Heart right ventricle (tissue), 16 donors: ENCODE results near the gene TSSK2. TPM values are rescaled to one million over a fixed set of nuclear protein-coding genes. Genes with fewer than 3 reads are reported as not detected.
A peak's percentile ranks its signal among the peaks of the same experiment; 100 is the strongest.

ENCODE experiments used
- ATAC-seq, 8 donors: fragments of 200-7000 bp; cut with Tn5 transposase; one replicate each; pipeline ENCODE4 v1.9.1; 2020; ENCODE audit warnings: mild to moderate bottlenecking in 8 of 8, moderate library complexity in 8 of 8, moderate number of reproducible peaks in 1 of 8
- DNase-seq, 2 donors: peaks; one replicate each; pipeline ENCODE4 v3.0.0-alpha.2; 2020
- H3K27ac ChIP-seq, 10 donors: fragments of 200-600 bp; sonication (generic) in 2 of 10; one replicate each; pipeline versions ENCODE4 v1.5.0 to v1.8.0; 2020 to 2022; ENCODE audit warnings: mild to moderate bottlenecking in 3 of 10
- H3K27me3 ChIP-seq, 7 donors: fragments of 200-600 bp; one replicate each; pipeline ENCODE4 v1.8.0; 2021 to 2022; ENCODE audit warnings: mild to moderate bottlenecking in 2 of 7
- H3K36me3 ChIP-seq, 9 donors: fragments of 200-600 bp; sonication (generic) in 1 of 9; one replicate each; pipeline versions ENCODE4 v1.5.0 to v1.8.0; 2020 to 2022; ENCODE audit warnings: mild to moderate bottlenecking in 2 of 9
- H3K4me1 ChIP-seq, 9 donors: fragments of 200-600 bp; sonication (generic) in 1 of 9; one replicate each; pipeline versions ENCODE4 v1.5.0 to v1.8.0; 2020 to 2022; ENCODE audit warnings: mild to moderate bottlenecking in 4 of 9
- H3K4me3 ChIP-seq, 10 donors: fragments of 200-600 bp; sonication (generic) in 2 of 10; one replicate each; pipeline versions ENCODE4 v1.5.0 to v1.8.0; 2020 to 2022; ENCODE audit warnings: mild to moderate bottlenecking in 7 of 10, moderate library complexity in 2 of 10
- H3K9me3 ChIP-seq, 11 donors: fragments of 200-600 bp in 10 of 11; sonication (generic) in 2 of 11; one replicate each; pipeline versions ENCODE4 v1.5.0 to v1.8.0; 2013 to 2022; ENCODE audit warnings: mild to moderate bottlenecking in 2 of 11, control low read depth in 1 of 11, moderate library complexity in 1 of 11
- WGBS, 2 donors: extraction: QIAGEN DNeasy Blood & Tissue Kit; methylation state at CpG; one replicate each; pipeline ENCODE4 v1.1.7; 2013; ENCODE audit warnings: inconsistent platforms in 1 of 2; 5-methylcytosine and 5-hydroxymethylcytosine counted together
- intact Hi-C, 10 donors: fragments of 100-400 bp; cut with DNase I; formaldehyde crosslinking; loops; one replicate each; pipeline versions ENCODE4 v1.11.1 to v1.14.2; 2022
- polyA plus RNA-seq, 2 donors: library from polyadenylated mRNA; stranded (reverse); fragments of 200-250 nt; gene quantifications; one replicate each; pipeline ENCODE4 v1.2.3, GENCODE V29; 2013
- total RNA-seq, 10 donors: library from RNA; stranded (reverse); fragmentation: NEBNext Ultra II Directional in 3 of 10; extraction: Animal tissue kit (Norgen Biotek cat#: 25700) in 3 of 10; gene quantifications; one replicate each; pipeline versions ENCODE4 v1.2.1 to v1.2.4, GENCODE V29; 2021 to 2023
- TF ChIP-seq, protein P1 (sequence below), 9 donors: fragments of 200-600 bp; sonication (generic) in 2 of 9; IDR thresholded peaks; one replicate each; pipeline versions ENCODE4 v1.5.0 to v1.8.0; 2021 to 2022; ENCODE audit warnings: antibody characterized with exemption in 9 of 9, mild to moderate bottlenecking in 5 of 9, moderate library complexity in 1 of 9
- donor health status: Arrhythmogenic right ventricular cardiomyopathy.
- donor health status: ischemic (EF 13 %, LVEDD 7.1; RV severe dilation, severe dysfunction).
- donor health status: healthy with polysubstance abuse.
- donor health status: DM: no; HTN: yes; CAD: no.
- donor health status: DM: no; HTN: no; CAD: no.
- donor health status: ischemic (EF 25% LVEDD 6.9; RV normal size, moderate dysfunction).
- donor health status: ischemic (EF 25% LVEDD 5.7; RV mildly dilated, moderate dysfunction).
- donor health status: healthy.
- donor health status: DM: yes; HTN: yes; CAD: no.
- donor health status: Ischemic cardiomyopathy.
- donor health status: ischemic (EF 35%, LVEDD 5.7; RV mildly dilated, moderate dysfunction).
- donor health status: nonischemic (EF 11% LVEDD 7.7; RV severe dilation, severe dysfunction).
- donor health status: DM: yes; HTN: yes; CAD: no.
- donor health status: PGD.
- donor health status: ischemic (EF 29% LVEDD 5.4; RV normal size, mild dysfunction).
- donor health status: nonischemic (EF 23%, LVEDD 6.1; RV moderate dilation, normal function).

Gene TSSK2
- total and polyA plus RNA-seq, 12 donors: 0.14 to 0.37 (median 0.19) TPM; not detected in 9

GRCh38 chr22:19169002-19169946 lies 38.2 kb downstream of the TSSK2 start:
- H3K4me1 ChIP-seq: peaks cover 15 to 49% (median 44%) of the 10 kb centered on the region in 9 donors
- DNase-seq (no peak), ATAC-seq (no peak)
- TF ChIP-seq, protein P1, sequence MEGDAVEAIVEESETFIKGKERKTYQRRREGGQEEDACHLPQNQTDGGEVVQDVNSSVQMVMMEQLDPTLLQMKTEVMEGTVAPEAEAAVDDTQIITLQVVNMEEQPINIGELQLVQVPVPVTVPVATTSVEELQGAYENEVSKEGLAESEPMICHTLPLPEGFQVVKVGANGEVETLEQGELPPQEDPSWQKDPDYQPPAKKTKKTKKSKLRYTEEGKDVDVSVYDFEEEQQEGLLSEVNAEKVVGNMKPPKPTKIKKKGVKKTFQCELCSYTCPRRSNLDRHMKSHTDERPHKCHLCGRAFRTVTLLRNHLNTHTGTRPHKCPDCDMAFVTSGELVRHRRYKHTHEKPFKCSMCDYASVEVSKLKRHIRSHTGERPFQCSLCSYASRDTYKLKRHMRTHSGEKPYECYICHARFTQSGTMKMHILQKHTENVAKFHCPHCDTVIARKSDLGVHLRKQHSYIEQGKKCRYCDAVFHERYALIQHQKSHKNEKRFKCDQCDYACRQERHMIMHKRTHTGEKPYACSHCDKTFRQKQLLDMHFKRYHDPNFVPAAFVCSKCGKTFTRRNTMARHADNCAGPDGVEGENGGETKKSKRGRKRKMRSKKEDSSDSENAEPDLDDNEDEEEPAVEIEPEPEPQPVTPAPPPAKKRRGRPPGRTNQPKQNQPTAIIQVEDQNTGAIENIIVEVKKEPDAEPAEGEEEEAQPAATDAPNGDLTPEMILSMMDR (IDR thresholded peaks at IDR 0.05): no peak
- H3K27me3 ChIP-seq: peaks cover 29 to 52% (median 44%) of the 10 kb centered on the region in 7 donors
- no peaks in the 10 kb centered on the region for H3K36me3 ChIP-seq
- peaks cover 0 to 4% (median 0%) of the 10 kb centered on the region in 11 donors for H3K9me3 ChIP-seq
- H3K27ac ChIP-seq: peak overlapping the region in 1 of 10 donors; percentile 30
- H3K4me3 ChIP-seq: peak overlapping the region in 9 of 10 donors; percentile 16 to 47 (median 32)
- WGBS, 2 donors: 4 to 6% methylated on average over 58 of the region's 58 CpGs
- intact Hi-C loops: no loop called here

- no peak overlapping the region for H3K27ac ChIP-seq
- TF ChIP-seq, protein P1 (IDR thresholded peaks at IDR 0.05): no peak
- no peaks in the 10 kb centered on the region for H3K36me3 ChIP-seq
- ATAC-seq (no peak), DNase-seq (no peak)
- 45 to 52% methylated on average over 7 of the region's 7 CpGs for whole genome bisulfite sequencing, 2 donors
- intact Hi-C loops: no loop called here
- no peaks in the 10 kb centered on the region for H3K9me3 ChIP-seq
- H3K27me3 ChIP-seq: peaks cover 24 to 51% (median 40%) of the 10 kb centered on the region in 7 donors
- H3K4me1 ChIP-seq: peaks cover 20 to 55% (median 50%) of the 10 kb centered on the region in 9 donors
- H3K4me3 ChIP-seq: peak overlapping the region in 8 of 10 donors; percentile 16 to 47 (median 32)
Observed at GRCh38 chr22:19169947-19170318, 38.8 kb downstream of the TSSK2 start.

DNA sequence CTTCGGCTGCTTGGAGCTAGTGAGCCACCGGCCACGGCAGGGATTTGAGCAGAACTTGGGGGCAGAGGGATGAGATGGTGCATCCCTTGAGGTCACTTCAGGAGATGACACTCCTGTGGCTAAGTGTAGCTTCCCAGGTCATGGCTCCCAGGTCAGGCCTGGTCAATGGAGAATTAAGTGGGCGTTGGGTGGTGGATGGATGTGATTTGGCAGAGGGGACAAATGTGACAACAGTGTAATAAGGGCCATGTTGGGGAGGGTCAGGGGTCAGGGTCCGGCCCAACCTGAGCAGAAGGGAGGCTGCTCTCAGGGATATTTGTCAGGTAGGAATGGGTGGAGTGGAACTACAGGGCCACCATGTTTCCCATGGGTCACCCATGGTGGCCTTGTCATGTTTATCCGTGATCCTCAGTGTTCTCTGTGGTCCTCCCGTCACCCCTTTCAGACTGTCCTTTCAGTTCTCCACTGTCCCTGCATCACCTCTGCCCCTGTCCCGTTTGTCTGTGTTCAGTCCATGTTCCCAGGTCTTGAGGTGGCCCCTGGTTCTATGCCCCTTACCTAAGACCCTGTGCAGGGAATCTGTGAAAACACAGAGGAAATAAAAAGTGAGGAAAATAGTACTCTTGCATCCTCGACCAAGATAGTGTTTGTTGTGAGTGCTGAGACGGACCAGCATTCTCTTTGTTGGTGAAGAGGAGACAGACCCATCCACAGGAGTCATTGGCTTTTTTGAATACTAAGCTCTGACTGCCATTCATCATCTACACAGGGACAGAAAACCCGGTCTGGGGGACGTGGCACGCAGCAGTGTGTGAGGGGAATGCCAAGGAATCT lies 41.3 kb downstream of the TSSK2 start:
- ATAC-seq: no peak
- TF ChIP-seq, protein P1 (IDR thresholded peaks at IDR 0.05): no peak

More for the DNA sequence above, 41.3 kb downstream of the TSSK2 start:
- peak overlapping the region; percentile 49 to 95 (median 90) for H3K27ac ChIP-seq
- intact Hi-C loops: no loop called here
- 42 to 44% methylated on average over 13 of the region's 13 CpGs for WGBS, 2 donors
- H3K4me3 ChIP-seq: peak overlapping the region; percentile 66 to 100 (median 96)
- no peak for DNase-seq
- H3K27me3 ChIP-seq: peaks cover 18 to 33% (median 25%) of the 10 kb centered on the region in 7 donors
- peaks cover 29 to 76% (median 69%) of the 10 kb centered on the region in 9 donors for H3K4me1 ChIP-seq
- H3K36me3 ChIP-seq: no peaks in the 10 kb centered on the region
- H3K9me3 ChIP-seq: no peaks in the 10 kb centered on the region
